ENCODE results near the gene USP49.
"Not testable (repeated sequence)": the region's sequence is repeated elsewhere in the genome, so short reads cannot be mapped to it uniquely, and the experiment has no call there.

Gene USP49

DNA sequence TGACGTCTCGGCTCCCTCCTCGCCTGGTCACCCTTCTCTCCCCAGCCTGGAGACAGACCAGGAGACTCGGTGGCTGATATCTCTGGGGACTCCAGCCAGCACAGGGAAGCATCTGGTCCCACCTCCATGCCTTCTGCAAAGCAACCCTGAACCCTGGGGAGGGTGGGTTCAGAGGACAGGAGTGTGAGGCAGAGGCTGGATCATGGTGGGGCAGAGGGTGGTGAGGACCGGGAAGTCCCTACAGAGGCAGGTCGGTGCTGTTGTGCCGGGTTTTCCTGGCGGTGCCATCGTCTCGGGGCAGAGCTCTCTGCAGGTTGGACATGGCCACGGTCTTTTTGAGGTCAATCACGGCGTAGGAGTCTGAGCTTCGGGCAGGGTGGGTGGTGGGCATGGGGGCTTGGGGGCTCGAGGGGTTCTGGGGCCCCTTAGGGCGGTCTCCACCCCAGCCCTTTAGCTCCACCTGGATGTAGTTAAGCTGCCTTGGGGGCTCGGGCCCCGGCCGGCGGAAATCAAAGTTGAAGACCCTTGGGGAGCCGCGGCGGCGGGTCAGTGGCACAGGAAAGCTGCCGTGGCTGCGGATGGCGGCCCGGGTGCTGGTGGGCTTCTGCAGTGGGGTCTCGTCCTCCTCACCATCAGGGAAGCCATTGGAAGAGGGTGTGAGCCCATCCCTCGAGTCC lies 124.7 kb downstream of the USP49 start:
- TF ChIP-seq, protein P1, sequence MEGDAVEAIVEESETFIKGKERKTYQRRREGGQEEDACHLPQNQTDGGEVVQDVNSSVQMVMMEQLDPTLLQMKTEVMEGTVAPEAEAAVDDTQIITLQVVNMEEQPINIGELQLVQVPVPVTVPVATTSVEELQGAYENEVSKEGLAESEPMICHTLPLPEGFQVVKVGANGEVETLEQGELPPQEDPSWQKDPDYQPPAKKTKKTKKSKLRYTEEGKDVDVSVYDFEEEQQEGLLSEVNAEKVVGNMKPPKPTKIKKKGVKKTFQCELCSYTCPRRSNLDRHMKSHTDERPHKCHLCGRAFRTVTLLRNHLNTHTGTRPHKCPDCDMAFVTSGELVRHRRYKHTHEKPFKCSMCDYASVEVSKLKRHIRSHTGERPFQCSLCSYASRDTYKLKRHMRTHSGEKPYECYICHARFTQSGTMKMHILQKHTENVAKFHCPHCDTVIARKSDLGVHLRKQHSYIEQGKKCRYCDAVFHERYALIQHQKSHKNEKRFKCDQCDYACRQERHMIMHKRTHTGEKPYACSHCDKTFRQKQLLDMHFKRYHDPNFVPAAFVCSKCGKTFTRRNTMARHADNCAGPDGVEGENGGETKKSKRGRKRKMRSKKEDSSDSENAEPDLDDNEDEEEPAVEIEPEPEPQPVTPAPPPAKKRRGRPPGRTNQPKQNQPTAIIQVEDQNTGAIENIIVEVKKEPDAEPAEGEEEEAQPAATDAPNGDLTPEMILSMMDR (IDR thresholded peaks at IDR 0.05; ENCODE audit: low read depth, low read length, missing control alignments) = no peak
- no peak for DNase-seq (ENCODE audit: low read depth)
- H3K4me3 ChIP-seq (ENCODE audit: low read depth, low read length) = no peak overlapping the region

- TF ChIP-seq, protein P1 (IDR thresholded peaks at IDR 0.05; ENCODE audit: low read depth, low read length, missing control alignments) = no peak
- DNase-seq (ENCODE audit: low read depth) = no peak
- no peak overlapping the region for H3K4me3 ChIP-seq (ENCODE audit: low read depth, low read length)
Observed at GRCh38 chr6:41769376-41769775, 125.8 kb downstream of the USP49 start.

DNA sequence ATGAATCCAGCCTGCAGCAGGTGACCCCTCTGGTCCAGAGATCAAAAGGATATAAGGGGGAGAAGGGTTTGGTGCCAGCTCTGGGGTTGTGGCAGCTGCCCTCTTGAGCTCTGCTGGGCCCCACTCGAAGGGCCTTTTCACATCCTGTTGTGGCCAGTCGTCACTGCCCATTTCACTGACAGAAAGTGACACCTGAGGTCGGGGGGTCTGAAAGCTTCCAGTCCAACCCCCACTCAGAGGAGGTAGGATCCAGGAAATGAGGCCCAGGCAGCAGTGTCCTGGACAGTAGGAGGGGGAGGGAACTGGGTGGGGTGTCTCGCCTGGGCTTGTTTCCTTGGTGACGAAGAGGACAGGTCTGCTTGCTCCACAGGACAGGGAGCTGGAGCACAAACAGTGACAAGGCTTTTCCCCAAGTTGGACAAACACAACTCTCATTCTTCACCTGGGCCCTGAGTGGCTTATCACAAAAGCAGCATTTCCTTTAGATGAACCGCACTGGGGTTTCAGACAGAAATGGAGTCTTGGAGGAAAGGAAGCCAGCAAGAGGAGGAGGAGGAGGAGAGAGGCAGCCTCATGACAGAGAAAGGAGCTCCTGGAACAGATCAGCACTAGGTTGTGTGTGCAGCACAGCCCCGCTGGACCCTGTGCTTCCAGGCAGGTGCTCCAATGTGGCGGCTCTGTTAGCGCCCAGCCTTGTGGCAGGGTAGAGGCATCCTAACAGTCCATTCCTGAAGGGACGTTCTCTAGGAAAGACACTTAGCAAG lies 126.4 kb downstream of the USP49 start:
- no peak overlapping the region for H3K4me3 ChIP-seq (ENCODE audit: low read depth, low read length)
- TF ChIP-seq, protein P1 (IDR thresholded peaks at IDR 0.05; ENCODE audit: low read depth, low read length, missing control alignments) = no peak
- no peak for DNase-seq (ENCODE audit: low read depth)

DNA sequence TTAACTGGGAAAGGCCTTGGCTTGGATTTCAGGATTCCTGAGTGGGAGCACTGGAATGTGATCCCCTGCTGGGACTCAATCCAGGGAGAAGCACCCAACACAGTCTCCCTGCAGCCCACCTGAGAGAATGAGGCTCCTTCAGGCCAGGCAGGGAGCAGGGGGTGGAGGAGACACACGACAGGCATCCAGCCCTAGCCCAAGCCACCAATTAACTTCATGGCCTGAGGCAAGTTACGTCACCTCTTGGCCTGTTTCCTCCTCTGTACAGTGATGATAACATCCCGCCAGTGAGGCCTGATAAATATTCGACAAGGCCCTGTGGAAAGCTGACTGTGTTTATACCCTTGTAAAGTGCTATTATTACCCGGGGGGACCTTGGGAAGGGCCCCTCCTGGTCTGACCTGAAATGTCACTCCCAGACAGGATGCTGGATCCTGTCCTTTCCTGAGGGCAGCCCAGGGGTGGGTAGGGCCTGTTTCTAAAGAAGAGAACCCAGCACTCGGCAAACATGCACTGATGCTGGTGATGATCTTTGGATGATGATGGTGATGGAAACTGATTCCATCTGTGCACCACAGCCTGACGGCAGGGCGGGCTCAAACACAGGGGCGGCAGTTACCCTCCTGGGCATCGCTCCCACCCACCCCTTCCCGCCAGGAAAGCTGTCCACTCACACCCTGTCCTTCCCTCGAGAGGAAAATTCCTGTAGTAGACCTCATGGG lies 127.9 kb downstream of the USP49 start:
- no peak for DNase-seq (ENCODE audit: low read depth)
- TF ChIP-seq, protein P1 (IDR thresholded peaks at IDR 0.05; ENCODE audit: low read depth, low read length, missing control alignments) = no peak
- no peak overlapping the region for H3K4me3 ChIP-seq (ENCODE audit: low read depth, low read length)

- H3K4me3 ChIP-seq (ENCODE audit: low read depth, low read length); DNase-seq (ENCODE audit: low read depth): not testable (repeated sequence)
Observed at GRCh38 chr6:41766043-41766664, 129.0 kb downstream of the USP49 start.

- TF ChIP-seq, protein P1 (IDR thresholded peaks at IDR 0.05; ENCODE audit: low read depth, low read length, missing control alignments) = no peak
- no peak for DNase-seq (ENCODE audit: low read depth)
- no peak overlapping the region for H3K4me3 ChIP-seq (ENCODE audit: low read depth, low read length)
Observed at GRCh38 chr6:41763470-41763869, 131.7 kb downstream of the USP49 start.
